ENCODE results near the gene SMIM10L2A. TPM values are rescaled to one million over a fixed set of nuclear protein-coding genes. Genes with fewer than 3 reads are reported as not detected.

The SMIM10L2A gene
- total RNA-seq, 4 donors from 2014 or later: 0.83 to 1.6 (median 1.2) TPM

DNA sequence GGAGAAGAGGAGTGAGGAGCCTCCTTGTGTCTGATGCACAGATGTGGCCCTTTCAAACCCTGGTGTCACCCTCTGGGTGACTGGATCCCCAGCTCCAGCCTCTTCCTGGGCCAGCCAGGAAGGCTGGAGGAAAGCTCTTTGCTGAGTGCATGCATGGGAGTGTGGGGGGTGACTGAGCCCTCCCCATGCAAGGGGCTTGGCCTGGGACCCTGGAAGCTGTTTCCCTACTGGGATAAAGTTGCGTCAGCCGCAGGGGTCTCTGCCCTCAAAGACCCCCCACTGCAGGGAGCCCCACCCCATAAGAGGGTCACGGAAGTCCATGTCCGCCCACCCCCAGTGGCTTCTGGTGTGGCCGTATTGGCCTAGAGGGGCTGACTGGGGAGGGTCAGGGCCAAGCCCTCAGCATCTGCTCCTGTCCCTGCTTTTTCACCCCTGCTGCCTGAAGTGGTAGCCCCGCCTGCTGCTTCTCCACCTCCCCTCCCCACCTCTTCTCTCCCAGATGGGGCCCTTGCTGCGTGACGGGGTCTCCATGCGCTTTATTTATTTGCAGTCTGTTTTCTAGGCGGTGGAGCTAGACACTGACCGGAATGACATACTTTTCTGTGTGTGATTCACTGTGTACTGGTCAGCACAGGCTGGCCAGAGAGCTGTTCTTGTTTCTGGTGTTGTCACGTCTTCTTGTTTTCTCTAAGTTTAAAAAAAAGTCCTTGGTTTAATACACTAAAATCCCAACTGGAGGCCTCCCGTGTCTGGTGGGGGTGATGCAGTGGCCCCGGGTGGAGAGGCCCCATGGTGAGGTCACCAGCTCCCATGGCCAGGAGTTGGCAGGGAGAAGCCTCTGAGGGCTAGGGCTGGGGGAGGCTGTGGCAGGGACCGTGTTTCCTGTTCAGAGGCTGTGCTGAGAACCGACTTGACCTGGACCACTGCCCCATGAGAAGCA is 3.6 kb downstream of the SMIM10L2A start:
- TF ChIP-seq POLR2A (IDR thresholded peaks at IDR 0.05; ENCODE audit: low read depth) (no peak), POLR2AphosphoS5 (IDR thresholded peaks at IDR 0.05) (no peak), EP300 (IDR thresholded peaks at IDR 0.05) (no peak)
- TF ChIP-seq, protein P1, sequence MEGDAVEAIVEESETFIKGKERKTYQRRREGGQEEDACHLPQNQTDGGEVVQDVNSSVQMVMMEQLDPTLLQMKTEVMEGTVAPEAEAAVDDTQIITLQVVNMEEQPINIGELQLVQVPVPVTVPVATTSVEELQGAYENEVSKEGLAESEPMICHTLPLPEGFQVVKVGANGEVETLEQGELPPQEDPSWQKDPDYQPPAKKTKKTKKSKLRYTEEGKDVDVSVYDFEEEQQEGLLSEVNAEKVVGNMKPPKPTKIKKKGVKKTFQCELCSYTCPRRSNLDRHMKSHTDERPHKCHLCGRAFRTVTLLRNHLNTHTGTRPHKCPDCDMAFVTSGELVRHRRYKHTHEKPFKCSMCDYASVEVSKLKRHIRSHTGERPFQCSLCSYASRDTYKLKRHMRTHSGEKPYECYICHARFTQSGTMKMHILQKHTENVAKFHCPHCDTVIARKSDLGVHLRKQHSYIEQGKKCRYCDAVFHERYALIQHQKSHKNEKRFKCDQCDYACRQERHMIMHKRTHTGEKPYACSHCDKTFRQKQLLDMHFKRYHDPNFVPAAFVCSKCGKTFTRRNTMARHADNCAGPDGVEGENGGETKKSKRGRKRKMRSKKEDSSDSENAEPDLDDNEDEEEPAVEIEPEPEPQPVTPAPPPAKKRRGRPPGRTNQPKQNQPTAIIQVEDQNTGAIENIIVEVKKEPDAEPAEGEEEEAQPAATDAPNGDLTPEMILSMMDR (IDR thresholded peaks at IDR 0.05): no peak
- H3K36me3 ChIP-seq: no peaks in the 10 kb centered on the region
- no peak overlapping the region for H3K27ac ChIP-seq (replicated peaks in 1 of 4)
- 69% methylated on average over 12 of the region's 16 CpGs for WGBS
- peaks cover 0 to 10% (median 8%) of the 10 kb centered on the region in 4 donors for H3K4me1 ChIP-seq
- intact Hi-C loops (cut with DNase I): no loop called here
- H3K9me3 ChIP-seq: no peaks in the 10 kb centered on the region
- peaks cover 0 to 3% (median 0%) of the 10 kb centered on the region in 4 donors for H3K27me3 ChIP-seq
- no peak overlapping the region for H3K4me3 ChIP-seq
- no peak for DNase-seq (ENCODE audit: extremely low spot score)

DNA sequence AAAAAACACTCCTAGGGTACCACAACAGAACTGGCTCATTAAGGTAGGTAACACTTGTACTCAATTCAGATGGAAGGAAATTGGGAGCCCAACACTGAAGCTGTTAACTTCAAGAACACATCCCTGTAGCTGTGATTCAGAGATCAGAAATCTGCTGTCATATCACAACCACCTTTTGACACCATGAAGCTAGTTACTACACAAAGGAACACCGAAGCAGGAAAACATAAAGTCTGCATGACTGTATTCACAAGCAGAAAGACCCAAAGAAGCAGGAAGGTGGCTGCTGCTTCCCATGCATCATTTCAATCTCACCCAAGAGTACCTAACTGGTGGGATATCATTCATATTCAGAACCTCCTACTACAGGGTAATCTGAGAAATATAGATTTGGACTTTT is 7.7 kb downstream of the SMIM10L2A start:
- 82% methylated on average over 1 of the region's 1 CpG for WGBS
- no peak overlapping the region for H3K27ac ChIP-seq (replicated peaks in 1 of 4)
- H3K4me1 ChIP-seq: no peaks in the 10 kb centered on the region
- DNase-seq (ENCODE audit: extremely low spot score): no peak
- TF ChIP-seq POLR2A (IDR thresholded peaks at IDR 0.05; ENCODE audit: low read depth) (no peak), POLR2AphosphoS5 (IDR thresholded peaks at IDR 0.05) (no peak), EP300 (IDR thresholded peaks at IDR 0.05) (no peak)
- TF ChIP-seq, protein P1 (IDR thresholded peaks at IDR 0.05): no peak
- H3K36me3 ChIP-seq: no peaks in the 10 kb centered on the region
- H3K9me3 ChIP-seq: no peaks in the 10 kb centered on the region
- intact Hi-C loops (cut with DNase I): no loop called here
- no peak overlapping the region for H3K4me3 ChIP-seq
- peaks cover 0 to 3% (median 0%) of the 10 kb centered on the region in 4 donors for H3K27me3 ChIP-seq

DNA sequence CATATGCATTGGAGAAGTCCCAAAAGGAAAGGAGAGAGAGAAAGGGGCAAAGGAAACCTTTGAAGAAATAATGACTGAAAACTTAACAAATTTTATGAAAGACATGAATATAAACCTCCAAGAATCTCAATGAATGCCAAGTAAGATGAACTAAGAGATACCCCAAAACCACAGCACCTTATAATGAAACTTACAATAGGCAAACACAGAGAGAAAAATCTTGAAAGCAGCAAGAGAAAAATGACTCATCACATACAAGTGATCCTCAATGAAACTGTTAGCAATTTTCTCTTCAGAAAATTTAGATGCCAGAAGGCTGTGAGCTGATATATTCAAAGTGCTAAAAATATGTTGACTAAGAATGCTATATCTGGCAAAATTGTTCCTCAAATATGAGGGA is 10.1 kb downstream of the SMIM10L2A start:
- Histone ChIP-seq H3K36me3 (no peaks in the 10 kb centered on the region), H3K27me3 (no peaks in the 10 kb centered on the region), H3K4me1 (no peaks in the 10 kb centered on the region), H3K27ac (replicated peaks in 1 of 4) (no peak overlapping the region), H3K9me3 (no peaks in the 10 kb centered on the region), H3K4me3 (no peak overlapping the region)
- intact Hi-C loops (cut with DNase I): no loop called here
- TF ChIP-seq EP300 (IDR thresholded peaks at IDR 0.05) (no peak), POLR2A (IDR thresholded peaks at IDR 0.05; ENCODE audit: low read depth) (no peak)
- DNase-seq (ENCODE audit: extremely low spot score): no peak

DNA sequence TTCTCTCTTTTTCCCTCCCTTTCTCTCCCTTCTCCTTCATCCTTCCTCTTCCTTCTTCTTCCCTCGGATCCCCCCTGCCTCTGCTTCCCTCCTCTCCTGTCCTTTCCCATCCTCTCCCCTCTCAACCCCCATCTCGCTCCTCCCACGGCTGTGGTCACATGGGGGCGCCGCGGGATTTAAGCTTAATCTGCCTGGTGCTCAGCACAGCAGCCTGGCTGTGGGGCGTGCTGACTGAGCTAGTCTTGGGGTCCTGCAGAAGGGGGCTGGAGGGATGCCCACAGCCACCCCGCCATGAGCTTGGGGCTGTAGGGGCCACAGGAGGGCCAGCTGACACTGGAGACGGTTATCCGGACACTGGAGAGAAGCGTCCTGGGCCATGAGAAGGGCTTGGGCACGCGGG is 10.7 kb downstream of the SMIM10L2A start:
- Histone ChIP-seq H3K4me1 (no peaks in the 10 kb centered on the region), H3K9me3 (no peaks in the 10 kb centered on the region), H3K4me3 (no peak overlapping the region), H3K27ac (replicated peaks in 1 of 4) (no peak overlapping the region), H3K27me3 (no peaks in the 10 kb centered on the region), H3K36me3 (no peaks in the 10 kb centered on the region)
- TF ChIP-seq EP300 (IDR thresholded peaks at IDR 0.05): no peak
- TF ChIP-seq POLR2AphosphoS5 (IDR thresholded peaks at IDR 0.05): no peak
- TF ChIP-seq, protein P1 (IDR thresholded peaks at IDR 0.05): no peak
- no peak for TF ChIP-seq POLR2A (IDR thresholded peaks at IDR 0.05; ENCODE audit: low read depth)
- no peak for DNase-seq (ENCODE audit: extremely low spot score)
- intact Hi-C loops (cut with DNase I): no loop called here
- WGBS: 58% methylated on average over 8 of the region's 13 CpGs

DNA sequence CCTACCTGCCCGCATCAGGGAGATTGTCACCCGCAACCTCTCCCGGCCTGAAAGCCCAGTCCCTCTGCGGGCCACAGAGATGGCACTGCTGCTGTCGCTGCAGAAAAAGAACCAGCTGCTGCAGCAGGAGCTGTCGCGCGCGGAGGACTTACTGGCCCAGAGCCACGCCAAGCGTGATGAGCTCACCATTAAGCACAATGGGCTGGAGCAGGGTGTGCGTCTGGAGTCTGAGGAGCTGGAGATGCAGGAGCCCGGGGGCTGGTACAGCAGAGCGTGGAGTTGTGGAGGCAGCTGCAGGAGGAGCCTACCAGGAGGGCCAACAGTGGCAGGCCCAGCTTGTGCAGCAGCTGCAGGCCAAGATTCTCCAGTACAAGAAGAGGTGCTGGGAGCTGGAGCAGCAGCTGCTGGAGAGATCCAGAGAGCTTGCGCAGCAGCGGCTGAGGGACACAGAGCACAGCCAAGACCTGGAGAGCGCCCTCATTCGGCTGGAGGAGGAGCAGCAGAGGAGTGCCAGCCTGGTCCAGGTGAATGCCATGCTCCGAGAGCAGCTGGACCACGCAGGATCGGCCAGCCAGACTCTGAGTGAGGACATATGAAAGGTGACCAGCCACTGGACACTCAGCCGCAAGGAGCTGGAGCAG is 11.3 kb downstream of the SMIM10L2A start:
- intact Hi-C loops (cut with DNase I): no loop called here
- Histone ChIP-seq H3K4me3 (no peak overlapping the region), H3K4me1 (no peaks in the 10 kb centered on the region), H3K9me3 (no peaks in the 10 kb centered on the region), H3K27me3 (no peaks in the 10 kb centered on the region), H3K36me3 (no peaks in the 10 kb centered on the region), H3K27ac (replicated peaks in 1 of 4) (no peak overlapping the region)
- 81% methylated on average over 18 of the region's 22 CpGs for WGBS
- DNase-seq (ENCODE audit: extremely low spot score): no peak
- TF ChIP-seq EP300 (IDR thresholded peaks at IDR 0.05) (no peak), POLR2AphosphoS5 (IDR thresholded peaks at IDR 0.05) (no peak), POLR2A (IDR thresholded peaks at IDR 0.05; ENCODE audit: low read depth) (no peak)
- TF ChIP-seq, protein P1 (IDR thresholded peaks at IDR 0.05): no peak

All from esophagus muscularis mucosa (tissue), 4 donors.